Psoas muscle (tissue), 8 donors: ENCODE measurements around the gene COL27A1. TPM values are rescaled to one million over a fixed set of nuclear protein-coding genes. Genes with fewer than 3 reads are reported as not detected.
A peak's percentile ranks its signal among the peaks of the same experiment; 100 is the strongest.

Source experiments
- ATAC-seq, 4 donors: fragments of 200-7000 bp; cut with Tn5 transposase; one replicate each; pipeline ENCODE4 v1.9.1; 2020; ENCODE audit warnings: moderate library complexity in 3 of 4, mild to moderate bottlenecking in 2 of 4
- DNase-seq, 2 donors: peaks; one replicate each; pipeline ENCODE4 v3.0.0-alpha.2; 2020
- H3K27ac ChIP-seq: fragments of 200-600 bp; one replicate; pipeline ENCODE4 v1.8.0; 2022
- H3K27me3 ChIP-seq, 3 donors: fragments of 200-600 bp in 1 of 3; one replicate each; pipeline versions ENCODE4 v1.6.1 to v1.8.0; 2013 to 2022; ENCODE audit warnings: low read length in 2 of 3, mild to moderate bottlenecking in 2 of 3, moderate library complexity in 1 of 3; ENCODE audit not compliant: insufficient read depth in 3 of 3
- H3K36me3 ChIP-seq, 2 donors: fragments of 200-600 bp in 1 of 2; one replicate each; pipeline versions ENCODE4 v1.6.1 to v1.8.0; 2013 to 2022; ENCODE audit warnings: low read depth in 1 of 2, mild to moderate bottlenecking in 1 of 2, moderate library complexity in 1 of 2; ENCODE audit not compliant: insufficient read depth in 1 of 2
- H3K4me1 ChIP-seq: fragments of 200-600 bp; one replicate; pipeline ENCODE4 v1.8.0; 2022
- H3K4me3 ChIP-seq: fragments of 200-600 bp; one replicate; pipeline ENCODE4 v1.8.0; 2022; ENCODE audit warnings: mild to moderate bottlenecking
- H3K9me3 ChIP-seq: fragments of 200-600 bp; one replicate; pipeline ENCODE4 v1.8.0; 2022
- WGBS, 3 donors: extraction: QIAGEN DNeasy Blood & Tissue Kit; methylation state at CpG; one replicate each; pipeline versions ENCODE4 v1.1.6 to v1.1.7; 2013; 5-methylcytosine and 5-hydroxymethylcytosine counted together
- intact Hi-C, 2 donors: fragments of 100-400 bp; cut with DNase I; formaldehyde crosslinking; loops; one replicate each; pipeline versions ENCODE4 v1.11.0 to v1.14.2; 2022
- polyA plus RNA-seq, 3 donors: library from polyadenylated mRNA; stranded (reverse); fragments of 200-250 nt; gene quantifications; one replicate each; pipeline ENCODE4 v1.2.3, GENCODE V29; 2013
- total RNA-seq, 4 donors: library from RNA; stranded (reverse); fragmentation: NEBNext Ultra II Directional in 2 of 4; extraction: Animal tissue kit (Norgen Biotek cat#: 25700) in 2 of 4; gene quantifications; one replicate each; pipeline versions ENCODE4 v1.2.1 to v1.2.4, GENCODE V29; 2021 to 2023
- TF ChIP-seq, protein P1 (sequence below): fragments of 200-600 bp; IDR thresholded peaks from one replicate; pipeline ENCODE4 v1.8.0; 2022; ENCODE audit warnings: antibody characterized with exemption
- donor health status: healthy with polysubstance abuse.
- donor health status: DM: no; HTN: no; CAD: no; lungs with moderate emphysema.
- donor health status: Bipolar disorder and iron deficiency.
- donor health status: healthy.
- donor health status: DM: yes; HTN: yes; CAD: no.
- donor health status: DM: no; HTN: no; CAD: no.
- donor health status: DM: no; HTN: no; CAD: no.
- donor health status: DM: yes; HTN: yes; CAD: no.

Gene COL27A1
- total and polyA plus RNA-seq, 7 donors: 1.1 to 8.5 (median 3.9) TPM

DNA sequence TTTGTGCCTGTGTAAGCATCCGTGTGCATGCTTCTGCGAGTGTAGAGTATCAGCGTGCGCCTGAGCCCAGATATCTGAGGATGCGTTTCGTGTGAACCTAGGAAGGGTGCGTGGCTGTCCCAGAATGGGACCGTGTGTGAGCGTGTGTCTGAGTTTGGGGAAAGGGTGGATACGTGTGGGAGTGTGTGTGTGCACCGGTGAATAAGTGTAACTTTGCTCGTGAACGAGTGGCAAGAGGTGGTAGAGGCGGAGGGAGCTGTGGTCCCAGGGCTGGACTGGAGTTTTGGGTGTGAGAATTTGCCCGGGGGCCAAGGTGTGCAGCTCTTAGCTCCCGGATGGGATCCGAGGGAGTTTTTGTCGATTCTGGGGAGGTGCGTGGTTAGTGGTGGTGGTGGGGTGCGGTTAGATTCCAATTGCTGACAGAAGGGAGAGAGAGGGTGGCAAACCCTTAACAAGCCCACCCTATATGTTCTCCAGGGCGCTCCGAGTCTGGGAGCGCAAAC is 686 bp upstream of the COL27A1 start:
- H3K27ac ChIP-seq: no peak overlapping the region
- peaks cover 0 to 16% (median 5%) of the 10 kb centered on the region in 3 donors for H3K27me3 ChIP-seq
- H3K36me3 ChIP-seq: no peaks in the 10 kb centered on the region
- TF ChIP-seq, protein P1, sequence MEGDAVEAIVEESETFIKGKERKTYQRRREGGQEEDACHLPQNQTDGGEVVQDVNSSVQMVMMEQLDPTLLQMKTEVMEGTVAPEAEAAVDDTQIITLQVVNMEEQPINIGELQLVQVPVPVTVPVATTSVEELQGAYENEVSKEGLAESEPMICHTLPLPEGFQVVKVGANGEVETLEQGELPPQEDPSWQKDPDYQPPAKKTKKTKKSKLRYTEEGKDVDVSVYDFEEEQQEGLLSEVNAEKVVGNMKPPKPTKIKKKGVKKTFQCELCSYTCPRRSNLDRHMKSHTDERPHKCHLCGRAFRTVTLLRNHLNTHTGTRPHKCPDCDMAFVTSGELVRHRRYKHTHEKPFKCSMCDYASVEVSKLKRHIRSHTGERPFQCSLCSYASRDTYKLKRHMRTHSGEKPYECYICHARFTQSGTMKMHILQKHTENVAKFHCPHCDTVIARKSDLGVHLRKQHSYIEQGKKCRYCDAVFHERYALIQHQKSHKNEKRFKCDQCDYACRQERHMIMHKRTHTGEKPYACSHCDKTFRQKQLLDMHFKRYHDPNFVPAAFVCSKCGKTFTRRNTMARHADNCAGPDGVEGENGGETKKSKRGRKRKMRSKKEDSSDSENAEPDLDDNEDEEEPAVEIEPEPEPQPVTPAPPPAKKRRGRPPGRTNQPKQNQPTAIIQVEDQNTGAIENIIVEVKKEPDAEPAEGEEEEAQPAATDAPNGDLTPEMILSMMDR: no peak
- intact Hi-C loops: loop anchor here (1.0 to 5.0 kb wide), 5 partner anchors 42 to 136 kb away; no protein-coding TSS in a partner anchor
- ATAC-seq: peak; percentile 5 to 25 (median 10)
- peaks cover 12% of the 10 kb centered on the region for H3K4me1 ChIP-seq
- no peaks in the 10 kb centered on the region for H3K9me3 ChIP-seq
- no peak for DNase-seq
- 3 to 6% (median 3%) methylated on average over 23 of the region's 23 CpGs for WGBS, 3 donors
- peak overlapping the region; percentile 78 for H3K4me3 ChIP-seq

DNA sequence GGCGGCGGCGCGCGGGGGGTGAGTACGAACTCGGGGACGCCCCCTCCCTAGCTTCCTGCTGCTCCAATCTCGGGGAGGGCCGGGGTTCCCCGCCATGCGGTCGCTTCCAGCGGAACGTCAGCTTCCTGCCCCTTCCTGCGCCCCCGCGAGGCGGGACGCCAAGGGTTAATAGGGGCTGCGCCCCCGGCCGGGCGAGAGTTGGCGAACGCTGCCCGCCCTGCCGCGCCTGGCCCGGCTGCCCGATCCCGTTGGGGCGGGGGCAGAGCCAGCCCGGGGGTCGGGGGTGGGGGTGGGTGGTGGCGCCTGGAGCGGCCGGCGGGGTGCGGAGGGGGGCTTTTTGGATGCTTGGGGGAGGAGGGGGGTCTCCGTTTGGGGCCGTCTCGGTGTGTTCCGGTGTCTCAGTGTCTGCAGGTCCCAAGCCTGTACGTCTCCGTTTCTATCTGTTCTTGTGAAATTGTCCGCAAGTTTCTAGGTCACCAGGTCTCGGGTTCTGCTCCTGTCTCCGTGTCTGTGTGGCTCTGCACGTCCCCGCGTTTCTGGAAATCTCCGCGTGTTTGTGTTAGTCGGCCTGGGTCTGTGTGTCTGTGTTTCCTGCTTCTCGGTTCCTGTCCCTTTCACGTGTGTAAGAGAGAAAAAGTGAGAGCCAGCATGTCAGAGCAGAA is 789 bp downstream of the COL27A1 start:
- no peak for DNase-seq
- 2 to 9% (median 2%) methylated on average over 33 to 57 of the region's 57 CpGs for WGBS, 3 donors
- Histone ChIP-seq H3K4me3 (peak overlapping the region; percentile 78), H3K36me3 (no peaks in the 10 kb centered on the region), H3K27me3 (peaks cover 0 to 16% (median 5%) of the 10 kb centered on the region in 3 donors), H3K9me3 (no peaks in the 10 kb centered on the region), H3K4me1 (peaks cover 12% of the 10 kb centered on the region), H3K27ac (peak overlapping the region; percentile 75)
- peak; percentile 47 to 63 (median 52) for ATAC-seq
- intact Hi-C loops: loop anchor here in 1 of 2 donors (2.0 to 5.0 kb wide), 2 partner anchors 51 to 115 kb away; no protein-coding TSS in a partner anchor
- TF ChIP-seq, protein P1: no peak

DNA sequence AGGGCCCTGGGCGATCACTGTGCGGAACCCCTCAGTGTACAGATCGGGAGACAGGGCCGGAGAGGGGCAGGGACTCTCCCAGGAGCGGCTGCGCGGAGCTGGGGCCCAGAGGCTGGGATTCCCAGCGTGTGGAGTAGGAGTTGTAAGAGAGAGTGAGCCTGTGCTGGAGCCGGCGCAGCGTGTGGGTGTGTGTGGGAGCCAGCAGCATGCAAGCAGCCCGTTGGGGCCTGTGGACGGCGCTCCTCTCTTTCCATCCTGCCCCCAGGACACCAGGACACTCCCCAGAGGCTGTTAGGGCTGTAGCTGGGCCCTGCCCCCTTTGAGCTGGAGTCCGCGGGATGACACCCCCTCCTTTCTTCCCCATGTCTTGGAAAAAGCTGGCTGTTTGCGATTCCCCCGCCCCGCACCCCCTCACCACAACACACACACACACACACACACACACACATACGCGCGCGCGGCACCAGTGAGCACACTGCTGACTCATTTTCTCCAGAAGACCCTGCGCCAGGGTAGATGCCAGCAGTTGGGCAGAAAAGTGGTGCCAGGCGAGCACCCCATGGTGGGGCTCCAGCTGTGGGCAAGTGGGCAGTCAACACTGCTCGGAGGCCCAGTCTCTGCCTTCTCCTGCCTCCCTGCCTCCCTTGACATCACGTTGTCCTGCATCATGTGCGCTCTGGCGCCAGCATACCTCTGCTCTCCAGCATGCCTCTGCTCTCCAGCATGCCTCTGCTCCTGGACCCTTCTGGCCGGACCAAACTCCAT is 1.5 kb downstream of the COL27A1 start:
- TF ChIP-seq, protein P1: no peak
- Histone ChIP-seq H3K9me3 (no peaks in the 10 kb centered on the region), H3K36me3 (no peaks in the 10 kb centered on the region), H3K27ac (peak overlapping the region; percentile 75), H3K27me3 (peaks cover 0 to 16% (median 5%) of the 10 kb centered on the region in 3 donors), H3K4me1 (peaks cover 19% of the 10 kb centered on the region), H3K4me3 (peak overlapping the region; percentile 78)
- DNase-seq: peak; percentile 53 to 71
- 62 to 74% (median 64%) methylated on average over 23 to 31 of the region's 31 CpGs for WGBS, 3 donors
- peak; percentile 45 to 56 (median 54) for ATAC-seq
- intact Hi-C loops: loop anchor here in 1 of 2 donors (5.0 kb wide), 1 partner anchor 50 kb away; no protein-coding TSS in a partner anchor

DNA sequence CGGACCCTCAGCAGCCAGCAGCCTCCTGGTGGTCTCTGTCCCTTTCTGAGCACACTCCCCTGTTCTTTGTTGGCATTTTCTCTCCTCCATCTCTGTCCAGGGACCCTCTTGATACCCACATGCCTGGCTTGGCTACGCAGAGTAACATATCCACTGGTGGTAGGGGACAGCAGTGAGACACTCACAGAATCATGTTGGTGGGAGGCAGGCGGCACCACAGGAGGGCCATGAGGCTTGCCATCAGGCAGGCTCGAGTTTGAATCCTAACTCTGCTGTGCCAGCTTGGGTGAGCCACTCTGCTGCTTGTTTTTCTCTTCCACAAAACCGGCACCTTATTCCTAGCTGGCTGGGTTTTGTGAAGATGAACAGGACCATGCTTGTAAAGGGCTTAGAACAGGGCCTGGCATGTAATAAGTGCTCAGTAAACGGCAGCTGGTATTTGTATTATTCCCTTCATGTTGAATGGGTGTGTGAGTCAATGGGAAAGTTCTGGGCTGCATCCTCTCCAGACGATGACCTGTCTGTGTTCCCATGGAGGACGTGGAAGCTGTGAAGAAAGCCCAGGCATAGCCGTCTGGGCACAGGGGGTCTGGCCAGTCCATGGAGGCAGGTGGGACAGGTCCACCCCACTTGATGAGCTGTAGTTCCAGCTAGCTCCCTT is 2.3 kb downstream of the COL27A1 start:
- Histone ChIP-seq H3K27me3 (peaks cover 0 to 14% (median 5%) of the 10 kb centered on the region in 3 donors), H3K27ac (peak overlapping the region; percentile 75), H3K36me3 (no peaks in the 10 kb centered on the region), H3K9me3 (no peaks in the 10 kb centered on the region), H3K4me3 (no peak overlapping the region), H3K4me1 (peaks cover 27% of the 10 kb centered on the region)
- ATAC-seq (no peak), DNase-seq (no peak)
- intact Hi-C loops: loop anchor here in 1 of 2 donors (5.0 kb wide), 1 partner anchor 50 kb away; no protein-coding TSS in a partner anchor
- WGBS, 3 donors: 75 to 89% (median 82%) methylated on average over 9 of the region's 9 CpGs
- TF ChIP-seq, protein P1: no peak
